ENCODE results near the gene LOXL3. TPM values are rescaled to one million over a fixed set of nuclear protein-coding genes. Genes with fewer than 3 reads are reported as not detected.

LOXL3 gene
- total RNA-seq: 1 to 10 TPM; 2.3 to 5.9 (median 4.4) TPM
- 1 to 10 TPM; 3.7 to 8.5 TPM for polyA plus RNA-seq
- long read RNA-seq, donor 1, transcript LOXL3-201 (14 exons, 3,502 nt): major isoform, 8 of 22 reads
- long read RNA-seq, donor 1, partial matches to known transcripts: 10 of 22 reads
- long read RNA-seq, donor 1, other reads (novel, unspliced or antisense): 4 of 22 reads
- long read RNA-seq, donor 2, transcript LOXL3-201 (14 exons, 3,502 nt): major isoform, 7 of 22 reads
- long read RNA-seq, donor 2, partial matches to known transcripts: 15 of 22 reads
- long read RNA-seq, donor 2, other reads (novel, unspliced or antisense): 0 of 22 reads
- long read RNA-seq, donor 3, partial matches to known transcripts: 2 of 10 reads
- long read RNA-seq, donor 3, other reads (novel, unspliced or antisense): 7 of 10 reads

- DNase-seq: peak; percentile 89 to 91 (median 91)
- TF ChIP-seq CTCF (IDR thresholded peaks at IDR 0.05): peak in 1 of 3 donors; percentile 30
- TF ChIP-seq EP300 (IDR thresholded peaks at IDR 0.05): no peak
- peak; percentile 41 for TF ChIP-seq POLR2A (IDR thresholded peaks at IDR 0.05)
- H3K36me3 ChIP-seq: no peaks in the 10 kb centered on the region
- H3K9me3 ChIP-seq: no peaks in the 10 kb centered on the region
- peaks cover 10% of the 10 kb centered on the region for H3K4me1 ChIP-seq (ENCODE audit: insufficient read depth)
- peak within 1 kb of the TSS; percentile 73 to 88 for H3K27ac ChIP-seq
- WGBS, 3 donors: 0 to 1% (median 0%) methylated on average over 39 to 73 of the region's 73 CpGs
- H3K4me3 ChIP-seq: peak within 1 kb of the TSS; percentile 92
- intact Hi-C loops (cut with DNase I): no loop called here
- H3K27me3 ChIP-seq: no peaks in the 10 kb centered on the region
Measured at GRCh38 chr2:74553892-74554819, at the start of gene LOXL3, which contains the start of gene DOK1. Gene LOXL3, minus strand, starts transcription at chr2:74553942. Its CDS starts 1,308 bp downstream, at chr2:74552634. Gene DOK1, plus strand, starts transcription at chr2:74554720. Its CDS starts 35 bp downstream, at chr2:74554755.

GRCh38 chr2:74602586-74603281 lies 49.0 kb upstream of the LOXL3 start:
- DNase-seq: no peak
- no peak overlapping the region for H3K27ac ChIP-seq
- TF ChIP-seq POLR2A (IDR thresholded peaks at IDR 0.05) (no peak), CTCF (IDR thresholded peaks at IDR 0.05) (no peak), EP300 (IDR thresholded peaks at IDR 0.05) (no peak)
- 33 to 59% (median 39%) methylated on average over 1 of the region's 1 CpG for WGBS, 3 donors
- no peaks in the 10 kb centered on the region for H3K4me1 ChIP-seq (ENCODE audit: insufficient read depth)
- H3K9me3 ChIP-seq: no peaks in the 10 kb centered on the region
- no peaks in the 10 kb centered on the region for H3K27me3 ChIP-seq
- no peak overlapping the region for H3K4me3 ChIP-seq
- intact Hi-C loops (cut with DNase I): no loop called here
- H3K36me3 ChIP-seq: no peaks in the 10 kb centered on the region

GRCh38 chr2:74599676-74600075 lies 45.9 kb upstream of the LOXL3 start:
- Histone ChIP-seq H3K4me1 (ENCODE audit: insufficient read depth) (no peaks in the 10 kb centered on the region), H3K4me3 (no peak overlapping the region), H3K27ac (no peak overlapping the region), H3K9me3 (no peaks in the 10 kb centered on the region), H3K27me3 (no peaks in the 10 kb centered on the region), H3K36me3 (no peaks in the 10 kb centered on the region)
- DNase-seq: no peak
- WGBS, 3 donors: 54 to 73% (median 65%) methylated on average over 3 of the region's 3 CpGs
- intact Hi-C loops (cut with DNase I): no loop called here
- no peak for TF ChIP-seq CTCF (IDR thresholded peaks at IDR 0.05)
- no peak for TF ChIP-seq POLR2A (IDR thresholded peaks at IDR 0.05)
- no peak for TF ChIP-seq EP300 (IDR thresholded peaks at IDR 0.05)

GRCh38 chr2:74597410-74597809 lies 43.7 kb upstream of the LOXL3 start:
- TF ChIP-seq CTCF (IDR thresholded peaks at IDR 0.05) (no peak), EP300 (IDR thresholded peaks at IDR 0.05) (no peak), POLR2A (IDR thresholded peaks at IDR 0.05) (no peak)
- no peak overlapping the region for H3K4me3 ChIP-seq
- 11 to 35% (median 17%) methylated on average over 1 of the region's 1 CpG for WGBS, 3 donors

More at GRCh38 chr2:74597410-74597809, 43.7 kb upstream of the LOXL3 start:
- Histone ChIP-seq H3K9me3 (no peaks in the 10 kb centered on the region), H3K27me3 (no peaks in the 10 kb centered on the region), H3K36me3 (no peaks in the 10 kb centered on the region), H3K4me1 (ENCODE audit: insufficient read depth) (no peaks in the 10 kb centered on the region), H3K27ac (no peak overlapping the region)
- intact Hi-C loops (cut with DNase I): no loop called here
- DNase-seq: no peak
